HL-60 (cell line): ENCODE data around the gene EHBP1L1.

ENCODE experiments used
- GABPA ChIP-seq: IDR thresholded peaks from 2 replicates; pipeline ENCODE4 v1.6.1; 2012; ENCODE audit warnings: low read depth
- POLR2AphosphoS5 ChIP-seq: IDR thresholded peaks from 2 replicates; pipeline ENCODE4 v1.6.1; 2012; ENCODE audit warnings: low read depth
- SPI1 ChIP-seq: IDR thresholded peaks from 2 replicates; pipeline ENCODE4 v1.6.1; 2012; ENCODE audit warnings: low read depth, mild to moderate bottlenecking, borderline replicate concordance
- TF ChIP-seq, protein P1 (sequence below): IDR thresholded peaks from 2 replicates; pipeline ENCODE4 v1.6.1; 2012; ENCODE audit warnings: low read depth; ENCODE audit not compliant: insufficient replicate concordance
- TF ChIP-seq, protein P2 (sequence below): IDR thresholded peaks from one replicate; pipeline ENCODE4 v1.5.1; 2011; ENCODE audit warnings: low read length, control low read depth, inconsistent platforms; ENCODE audit not compliant: insufficient read depth

DNA sequence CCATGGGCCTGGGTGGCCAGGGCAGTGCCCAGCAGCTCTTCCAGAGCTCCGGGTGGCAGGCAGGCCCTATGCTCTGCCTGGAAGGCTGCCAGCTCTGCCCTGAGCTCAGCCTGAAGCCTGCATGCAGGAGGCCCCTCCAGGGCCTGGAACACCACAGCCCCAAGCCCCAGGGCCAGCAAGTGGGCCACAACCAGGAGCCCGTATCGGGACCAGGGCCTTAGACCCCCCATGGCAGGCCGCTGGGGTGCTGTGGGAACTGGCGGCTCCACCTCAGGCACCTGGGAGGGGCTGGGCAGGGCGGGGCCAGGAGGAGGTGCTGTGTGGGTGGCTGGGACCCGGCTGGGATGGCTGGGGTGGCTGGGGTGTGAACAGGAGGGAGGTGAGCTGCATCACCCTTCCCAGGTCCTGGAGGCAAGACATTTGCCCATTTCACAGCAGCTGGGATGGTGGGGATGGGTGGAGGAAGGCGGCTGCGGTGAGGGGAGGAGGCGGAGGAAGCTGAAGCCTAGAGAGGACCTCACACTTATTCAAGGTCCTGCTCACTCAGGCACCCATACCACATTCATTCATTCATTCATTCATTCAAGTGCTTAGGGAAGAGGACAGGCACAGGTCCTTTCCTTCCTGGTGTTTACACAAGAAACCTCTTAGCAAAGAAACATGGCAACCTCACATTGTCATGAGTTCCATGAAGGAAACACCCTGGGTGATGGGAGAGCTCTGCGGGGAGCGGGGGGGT, 19.9 kb downstream of the EHBP1L1 start, which contains the start of gene KCNK7:
- TF ChIP-seq POLR2AphosphoS5 (no peak; the same call in 1 of the 2 replicates), GABPA (no peak), SPI1 (no peak)
- TF ChIP-seq, protein P1, sequence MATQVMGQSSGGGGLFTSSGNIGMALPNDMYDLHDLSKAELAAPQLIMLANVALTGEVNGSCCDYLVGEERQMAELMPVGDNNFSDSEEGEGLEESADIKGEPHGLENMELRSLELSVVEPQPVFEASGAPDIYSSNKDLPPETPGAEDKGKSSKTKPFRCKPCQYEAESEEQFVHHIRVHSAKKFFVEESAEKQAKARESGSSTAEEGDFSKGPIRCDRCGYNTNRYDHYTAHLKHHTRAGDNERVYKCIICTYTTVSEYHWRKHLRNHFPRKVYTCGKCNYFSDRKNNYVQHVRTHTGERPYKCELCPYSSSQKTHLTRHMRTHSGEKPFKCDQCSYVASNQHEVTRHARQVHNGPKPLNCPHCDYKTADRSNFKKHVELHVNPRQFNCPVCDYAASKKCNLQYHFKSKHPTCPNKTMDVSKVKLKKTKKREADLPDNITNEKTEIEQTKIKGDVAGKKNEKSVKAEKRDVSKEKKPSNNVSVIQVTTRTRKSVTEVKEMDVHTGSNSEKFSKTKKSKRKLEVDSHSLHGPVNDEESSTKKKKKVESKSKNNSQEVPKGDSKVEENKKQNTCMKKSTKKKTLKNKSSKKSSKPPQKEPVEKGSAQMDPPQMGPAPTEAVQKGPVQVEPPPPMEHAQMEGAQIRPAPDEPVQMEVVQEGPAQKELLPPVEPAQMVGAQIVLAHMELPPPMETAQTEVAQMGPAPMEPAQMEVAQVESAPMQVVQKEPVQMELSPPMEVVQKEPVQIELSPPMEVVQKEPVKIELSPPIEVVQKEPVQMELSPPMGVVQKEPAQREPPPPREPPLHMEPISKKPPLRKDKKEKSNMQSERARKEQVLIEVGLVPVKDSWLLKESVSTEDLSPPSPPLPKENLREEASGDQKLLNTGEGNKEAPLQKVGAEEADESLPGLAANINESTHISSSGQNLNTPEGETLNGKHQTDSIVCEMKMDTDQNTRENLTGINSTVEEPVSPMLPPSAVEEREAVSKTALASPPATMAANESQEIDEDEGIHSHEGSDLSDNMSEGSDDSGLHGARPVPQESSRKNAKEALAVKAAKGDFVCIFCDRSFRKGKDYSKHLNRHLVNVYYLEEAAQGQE, result no peak
- TF ChIP-seq, protein P2, sequence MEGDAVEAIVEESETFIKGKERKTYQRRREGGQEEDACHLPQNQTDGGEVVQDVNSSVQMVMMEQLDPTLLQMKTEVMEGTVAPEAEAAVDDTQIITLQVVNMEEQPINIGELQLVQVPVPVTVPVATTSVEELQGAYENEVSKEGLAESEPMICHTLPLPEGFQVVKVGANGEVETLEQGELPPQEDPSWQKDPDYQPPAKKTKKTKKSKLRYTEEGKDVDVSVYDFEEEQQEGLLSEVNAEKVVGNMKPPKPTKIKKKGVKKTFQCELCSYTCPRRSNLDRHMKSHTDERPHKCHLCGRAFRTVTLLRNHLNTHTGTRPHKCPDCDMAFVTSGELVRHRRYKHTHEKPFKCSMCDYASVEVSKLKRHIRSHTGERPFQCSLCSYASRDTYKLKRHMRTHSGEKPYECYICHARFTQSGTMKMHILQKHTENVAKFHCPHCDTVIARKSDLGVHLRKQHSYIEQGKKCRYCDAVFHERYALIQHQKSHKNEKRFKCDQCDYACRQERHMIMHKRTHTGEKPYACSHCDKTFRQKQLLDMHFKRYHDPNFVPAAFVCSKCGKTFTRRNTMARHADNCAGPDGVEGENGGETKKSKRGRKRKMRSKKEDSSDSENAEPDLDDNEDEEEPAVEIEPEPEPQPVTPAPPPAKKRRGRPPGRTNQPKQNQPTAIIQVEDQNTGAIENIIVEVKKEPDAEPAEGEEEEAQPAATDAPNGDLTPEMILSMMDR, result no peak
